Ishikawa (cell line): ENCODE measurements around the gene ADH7.

Experiments used
- EP300 ChIP-seq: IDR thresholded peaks from 2 replicates; pipeline ENCODE4 v1.6.1; 2012; ENCODE audit warnings: borderline replicate concordance
- FOXM1 ChIP-seq: IDR thresholded peaks from 2 replicates; pipeline ENCODE4 v1.6.1; 2012; ENCODE audit warnings: low read depth, borderline replicate concordance
- RAD21 ChIP-seq: IDR thresholded peaks from 2 replicates; pipeline ENCODE4 v1.6.1; 2012; ENCODE audit warnings: low read depth
- TAF1 ChIP-seq: IDR thresholded peaks from 2 replicates; pipeline ENCODE4 v1.6.1; 2012; ENCODE audit warnings: low read depth, mild to moderate bottlenecking

DNA sequence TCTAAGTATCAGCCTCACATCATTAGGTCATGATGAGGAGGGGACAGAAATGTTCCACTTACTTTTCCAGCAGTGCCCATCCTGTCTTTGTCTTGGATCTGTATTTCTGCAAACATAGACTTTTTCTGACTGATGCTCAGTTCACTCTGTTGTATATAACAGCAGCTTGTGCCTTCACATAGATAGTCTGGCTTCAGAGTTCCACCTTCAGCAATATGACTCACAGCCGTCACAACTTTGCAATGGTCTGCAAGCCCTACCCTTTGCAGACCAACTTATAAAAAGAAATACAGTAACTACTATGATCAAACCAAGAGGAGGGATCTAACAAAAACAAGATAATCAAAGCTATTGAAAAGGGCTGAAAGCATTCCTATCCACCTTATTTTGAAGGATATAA lies at the start of gene ADH7:
- TF ChIP-seq RAD21 (no peak), EP300 (no peak), TAF1 (no peak), FOXM1 (no peak)
